HepG2 (cell line): ENCODE data around the gene TRPC4AP. TPM values are rescaled to one million over a fixed set of nuclear protein-coding genes. Genes with fewer than 3 reads are reported as not detected.

Source experiments
- ARID5B ChIP-seq: IDR thresholded peaks from 2 replicates; pipeline ENCODE4 v1.4.0; 2020; ENCODE audit warnings: mild to moderate bottlenecking, missing genetic modification reagents
- ATF5 ChIP-seq: sonication (generic); formaldehyde crosslinking; IDR thresholded peaks from 2 replicates; pipeline ENCODE4 v1.4.0; 2020; ENCODE audit warnings: mild to moderate bottlenecking, low read depth, missing genetic modification reagents
- HBP1 ChIP-seq: IDR thresholded peaks from 2 replicates; pipeline ENCODE4 v1.6.1; 2016; ENCODE audit warnings: low read depth, control low read depth
- JDP2 ChIP-seq: sonication (generic); formaldehyde crosslinking; IDR thresholded peaks from 2 replicates; pipeline ENCODE4 v1.8.1; 2022; ENCODE audit warnings: missing genetic modification reagents, borderline replicate concordance
- POLR2AphosphoS2 ChIP-seq: IDR thresholded peaks from 2 replicates; pipeline ENCODE4 v1.6.1; 2011; ENCODE audit warnings: low read depth, low read length, improper control_type of control experiment
- SMAD3 ChIP-seq: sonication (generic); formaldehyde crosslinking; IDR thresholded peaks from 2 replicates; pipeline ENCODE4 v1.4.0; 2020; ENCODE audit warnings: missing genetic modification reagents
- SMC3 ChIP-seq: IDR thresholded peaks from 2 replicates; pipeline ENCODE4 v1.6.1; 2011; ENCODE audit warnings: low read length, improper control_type of control experiment
- SNRNP70 ChIP-seq: fragments of 200-400 bp; formaldehyde crosslinking; IDR thresholded peaks from 2 replicates; pipeline ENCODE4 v1.6.1; 2017; ENCODE audit warnings: mild to moderate bottlenecking, low read depth, low read length, moderate library complexity
- THAP11 ChIP-seq: IDR thresholded peaks from 2 replicates; pipeline ENCODE4 v1.6.1; 2016; ENCODE audit warnings: missing biosample characterization, missing genetic modification reagents
- THYN1 ChIP-seq: sonication (generic); formaldehyde crosslinking; IDR thresholded peaks from 2 replicates; pipeline ENCODE4 v1.8.1; 2023; ENCODE audit warnings: low read depth, mild to moderate bottlenecking, moderate library complexity, missing genetic modification reagents, borderline replicate concordance
- TSC22D2 ChIP-seq: sonication (generic); formaldehyde crosslinking; IDR thresholded peaks from 2 replicates; pipeline ENCODE4 v1.5.1; 2020; ENCODE audit warnings: missing genetic modification reagents, mild to moderate bottlenecking, borderline replicate concordance
- ZEB1 ChIP-seq: IDR thresholded peaks from 2 replicates; pipeline ENCODE4 v1.6.1; 2012; ENCODE audit warnings: mild to moderate bottlenecking, low read depth, inconsistent platforms; ENCODE audit not compliant: insufficient replicate concordance
- ZNF280B ChIP-seq: sonication (generic); formaldehyde crosslinking; IDR thresholded peaks from 2 replicates; pipeline ENCODE4 v1.5.0; 2020; ENCODE audit warnings: missing genetic modification reagents, mild to moderate bottlenecking, borderline replicate concordance
- ZNF644 ChIP-seq: IDR thresholded peaks from 2 replicates; pipeline ENCODE4 v1.6.1; 2016; ENCODE audit warnings: low read depth
- ZNF652 ChIP-seq: IDR thresholded peaks from 2 replicates; pipeline ENCODE4 v1.6.1; 2016; ENCODE audit warnings: low read depth, borderline replicate concordance
- ZNF720 ChIP-seq: sonication (generic); formaldehyde crosslinking; IDR thresholded peaks from 2 replicates; pipeline ENCODE4 v1.4.0; 2020; ENCODE audit warnings: missing genetic modification reagents
- ZNF878 ChIP-seq: sonication (generic); formaldehyde crosslinking; IDR thresholded peaks from 2 replicates; pipeline ENCODE4 v1.8.1; 2023; ENCODE audit warnings: mild to moderate bottlenecking, missing genetic modification reagents, moderate library complexity
- polyA plus RNA-seq, 8 experiments: library from polyadenylated mRNA; depleted of rRNA in 3 of 8; stranded (reverse) in 7 of 8; unstranded in 1 of 8; fragments of >200 nt; fragmentation: Illumina TruSeq in 4 of 8; extraction: Trizol in 4 of 8; gene quantifications; 2 replicates each; pipeline versions ENCODE4 v1.2.1 to v1.2.3, GENCODE V29; 2011 to 2016; ENCODE audit warnings: low read depth in 4 of 8, missing spikeins in 1 of 8, mixed read lengths in 1 of 8; ENCODE audit not compliant: insufficient read depth in 1 of 8
- total RNA-seq, 5 experiments: library from RNA; depleted of rRNA; stranded (reverse); fragments of >200 nt; fragmentation: Illumina TruSeq; extraction: Trizol; gene quantifications; 2 replicates each; pipeline ENCODE4 v1.2.3, GENCODE V29; 2016; ENCODE audit warnings: low read depth in 1 of 5
- TF ChIP-seq, protein P1 (sequence below): sonication (generic); formaldehyde crosslinking; IDR thresholded peaks from 2 replicates; pipeline ENCODE4 v1.5.0; 2020; ENCODE audit warnings: missing genetic modification reagents
- TF ChIP-seq, protein P2 (sequence below): sonication (generic); formaldehyde crosslinking; IDR thresholded peaks from 2 replicates; pipeline ENCODE4 v1.9.0; 2021; ENCODE audit warnings: missing genetic modification reagents, mild to moderate bottlenecking, borderline replicate concordance

The TRPC4AP gene
- total and polyA plus RNA-seq, 2 of the 13 experiments (the other 11 are each of a cell fraction or from before 2014, with no cell fraction given): 136 to 137 TPM

DNA sequence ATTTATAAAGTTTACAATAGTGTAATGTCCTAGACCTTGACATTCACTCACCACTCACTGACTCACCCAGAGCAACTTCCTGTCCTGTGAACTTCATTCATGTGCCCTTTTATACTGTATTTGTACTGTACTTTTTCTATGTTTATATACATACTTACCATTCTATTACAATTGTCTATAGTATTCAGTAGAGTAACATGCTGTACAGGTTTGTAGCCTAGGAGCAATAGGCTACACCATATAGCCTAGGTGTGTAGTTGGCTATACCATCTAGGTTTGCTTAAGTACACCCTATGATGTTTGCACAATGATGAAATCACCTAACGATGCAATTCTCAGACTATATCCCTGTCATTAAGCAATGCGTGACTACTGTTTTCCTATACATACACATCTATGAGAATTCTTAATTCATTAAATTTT is 37.1 kb upstream of the TRPC4AP start (continued):
- TF ChIP-seq ZNF652 (CRISPR knock-in tag) (0 out of 2 replicates have a peak, but pooled peaks have one; percentile 13), SMC3 (peak; percentile 18; the same call in 1 of the 2 replicates), POLR2AphosphoS2 (no peak), TSC22D2 (CRISPR knock-in tag) (no peak), ATF5 (no peak), SMAD3 (CRISPR knock-in tag) (no peak), ZNF280B (CRISPR knock-in tag) (no peak), ZEB1 (no peak), ARID5B (CRISPR knock-in tag) (peak; percentile 84), JDP2 (no peak), ZNF878 (CRISPR knock-in tag) (no peak), ZNF644 (CRISPR knock-in tag) (peak; percentile 48; the same call in 1 of the 2 replicates), HBP1 (CRISPR knock-in tag) (no peak), ZNF720 (no peak), THYN1 (CRISPR knock-in tag) (no peak), THAP11 (CRISPR knock-in tag) (peak; percentile 68), SNRNP70 (no peak)
- TF ChIP-seq, protein P1, sequence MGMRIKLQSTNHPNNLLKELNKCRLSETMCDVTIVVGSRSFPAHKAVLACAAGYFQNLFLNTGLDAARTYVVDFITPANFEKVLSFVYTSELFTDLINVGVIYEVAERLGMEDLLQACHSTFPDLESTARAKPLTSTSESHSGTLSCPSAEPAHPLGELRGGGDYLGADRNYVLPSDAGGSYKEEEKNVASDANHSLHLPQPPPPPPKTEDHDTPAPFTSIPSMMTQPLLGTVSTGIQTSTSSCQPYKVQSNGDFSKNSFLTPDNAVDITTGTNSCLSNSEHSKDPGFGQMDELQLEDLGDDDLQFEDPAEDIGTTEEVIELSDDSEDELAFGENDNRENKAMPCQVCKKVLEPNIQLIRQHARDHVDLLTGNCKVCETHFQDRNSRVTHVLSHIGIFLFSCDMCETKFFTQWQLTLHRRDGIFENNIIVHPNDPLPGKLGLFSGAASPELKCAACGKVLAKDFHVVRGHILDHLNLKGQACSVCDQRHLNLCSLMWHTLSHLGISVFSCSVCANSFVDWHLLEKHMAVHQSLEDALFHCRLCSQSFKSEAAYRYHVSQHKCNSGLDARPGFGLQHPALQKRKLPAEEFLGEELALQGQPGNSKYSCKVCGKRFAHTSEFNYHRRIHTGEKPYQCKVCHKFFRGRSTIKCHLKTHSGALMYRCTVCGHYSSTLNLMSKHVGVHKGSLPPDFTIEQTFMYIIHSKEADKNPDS (CRISPR knock-in tag): no peak
- TF ChIP-seq, protein P2, sequence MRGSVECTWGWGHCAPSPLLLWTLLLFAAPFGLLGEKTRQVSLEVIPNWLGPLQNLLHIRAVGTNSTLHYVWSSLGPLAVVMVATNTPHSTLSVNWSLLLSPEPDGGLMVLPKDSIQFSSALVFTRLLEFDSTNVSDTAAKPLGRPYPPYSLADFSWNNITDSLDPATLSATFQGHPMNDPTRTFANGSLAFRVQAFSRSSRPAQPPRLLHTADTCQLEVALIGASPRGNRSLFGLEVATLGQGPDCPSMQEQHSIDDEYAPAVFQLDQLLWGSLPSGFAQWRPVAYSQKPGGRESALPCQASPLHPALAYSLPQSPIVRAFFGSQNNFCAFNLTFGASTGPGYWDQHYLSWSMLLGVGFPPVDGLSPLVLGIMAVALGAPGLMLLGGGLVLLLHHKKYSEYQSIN (CRISPR knock-in tag): no peak
